Measurements from ENCODE around the gene DAB2. TPM values are rescaled to one million over a fixed set of nuclear protein-coding genes. Genes with fewer than 3 reads are reported as not detected.

DAB2 gene
- total RNA-seq, 1 experiment from 2014 or later: 5.5 TPM

GRCh38 chr5:39447968-39448367 lies 23.2 kb upstream of the DAB2 start:
- ATAC-seq: no peak
- DNase-seq (ENCODE audit: low read depth, low spot score): no peak
- ChIA-PET RAD21 (ENCODE audit: low non-redundant PET in 1 of 2, low total read pairs in 2 of 2, uncharacterized antibody in 2 of 2, unreplicated experiment in 2 of 2) (no interaction called here), CTCF (no interaction called here), POLR2A (no interaction called here)
- TF ChIP-seq RAD21 (IDR thresholded peaks at IDR 0.05; ENCODE audit: low read depth) (no peak), SRF (IDR thresholded peaks at IDR 0.05; ENCODE audit: low read depth) (no peak), CBX3 (IDR thresholded peaks at IDR 0.05; ENCODE audit: low read depth) (no peak), CTCF (IDR thresholded peaks at IDR 0.05 in 2 of 3, conservative IDR thresholded peaks at IDR 0.05 in 1 of 3; ENCODE audit: borderline replicate concordance in 1 of 3, insufficient read depth in 1 of 3, low read depth in 2 of 3, low read length in 2 of 3) (no peak), EZH2 (IDR thresholded peaks at IDR 0.05) (no peak), CEBPB (IDR thresholded peaks at IDR 0.05; ENCODE audit: low read depth) (no peak), SP1 (IDR thresholded peaks at IDR 0.05; ENCODE audit: low read depth) (no peak)
- Histone ChIP-seq H3K9ac (ENCODE audit: low read length) (no peak overlapping the region), H3K9me3 (ENCODE audit: control insufficient read depth in 1 of 2, insufficient read depth in 1 of 2, low read depth in 1 of 2, low read length in 2 of 2) (no peaks in the 10 kb centered on the region), H3K4me2 (ENCODE audit: low read length) (no peak overlapping the region), H3K36me3 (ENCODE audit: control insufficient read depth in 1 of 2, insufficient read depth in 2 of 2, low read length in 2 of 2) (no peaks in the 10 kb centered on the region), H3K9me2 (ENCODE audit: insufficient read depth) (no peaks in the 10 kb centered on the region), H3K4me1 (ENCODE audit: control insufficient read depth in 1 of 2, insufficient read depth in 2 of 2, low read length in 2 of 2) (no peaks in the 10 kb centered on the region), H3K79me2 (ENCODE audit: insufficient read depth, low read length) (no peaks in the 10 kb centered on the region), H3K27ac (ENCODE audit: low read depth, low read length) (no peak overlapping the region), H4K20me1 (ENCODE audit: insufficient read depth) (no peaks in the 10 kb centered on the region), H3K4me3 (replicated peaks in 1 of 2; ENCODE audit: low read depth in 1 of 2, low read length in 2 of 2) (no peak overlapping the region), H2AFZ (ENCODE audit: low read depth, low read length, poor library complexity, severe bottlenecking) (no peak overlapping the region), H3K27me3 (ENCODE audit: insufficient read depth, low read length) (no peaks in the 10 kb centered on the region)
- no TSS peak for BruUV-seq (replicated peaks)
- intact Hi-C loops (cut with micrococcal nuclease): no loop called here

- H3K4me1 ChIP-seq (ENCODE audit: control insufficient read depth in 1 of 2, insufficient read depth in 2 of 2, low read length in 2 of 2): no peaks in the 10 kb centered on the region
- no peak overlapping the region for H3K27ac ChIP-seq (ENCODE audit: low read depth, low read length)
- no TSS peak for BruUV-seq (replicated peaks)
- RAD21 ChIA-PET (ENCODE audit: low non-redundant PET in 1 of 2, low total read pairs in 2 of 2, uncharacterized antibody in 2 of 2, unreplicated experiment in 2 of 2): no interaction called here
- DNase-seq (ENCODE audit: low read depth, low spot score): no peak
- intact Hi-C loops (cut with micrococcal nuclease): no loop called here
- H4K20me1 ChIP-seq (ENCODE audit: insufficient read depth): no peaks in the 10 kb centered on the region
- no peak for ATAC-seq
- no peaks in the 10 kb centered on the region for H3K9me2 ChIP-seq (ENCODE audit: insufficient read depth)
- H3K9me3 ChIP-seq (ENCODE audit: control insufficient read depth in 1 of 2, insufficient read depth in 1 of 2, low read depth in 1 of 2, low read length in 2 of 2): no peaks in the 10 kb centered on the region
- no peaks in the 10 kb centered on the region for H3K27me3 ChIP-seq (ENCODE audit: insufficient read depth, low read length)
- no peaks in the 10 kb centered on the region for H3K36me3 ChIP-seq (ENCODE audit: control insufficient read depth in 1 of 2, insufficient read depth in 2 of 2, low read length in 2 of 2)
- H3K4me2 ChIP-seq (ENCODE audit: low read length): no peak overlapping the region
- H3K9ac ChIP-seq (ENCODE audit: low read length): no peak overlapping the region
- POLR2A ChIA-PET: no interaction called here
- no peak overlapping the region for H2AFZ ChIP-seq (ENCODE audit: low read depth, low read length, poor library complexity, severe bottlenecking)
- CTCF ChIA-PET: interaction anchor here (1.0 kb wide), 1 partner anchor 124 kb away, joined by 3 read pairs; no protein-coding TSS in a partner anchor
- no peak overlapping the region for H3K4me3 ChIP-seq (replicated peaks in 1 of 2; ENCODE audit: low read depth in 1 of 2, low read length in 2 of 2)
- H3K79me2 ChIP-seq (ENCODE audit: insufficient read depth, low read length): no peaks in the 10 kb centered on the region
- TF ChIP-seq EZH2 (IDR thresholded peaks at IDR 0.05) (no peak), FOSL1 (IDR thresholded peaks at IDR 0.05; ENCODE audit: low read depth) (no peak), ZNF274 (IDR thresholded peaks at IDR 0.05; ENCODE audit: low read depth, low read length) (no peak), RAD21 (IDR thresholded peaks at IDR 0.05; ENCODE audit: low read depth) (no peak), SRF (IDR thresholded peaks at IDR 0.05; ENCODE audit: low read depth) (no peak), POLR2A (IDR thresholded peaks at IDR 0.05; ENCODE audit: borderline replicate concordance, extremely low read depth, insufficient read depth, insufficient read length) (no peak), SP1 (IDR thresholded peaks at IDR 0.05; ENCODE audit: low read depth) (no peak), ZBTB33 (IDR thresholded peaks at IDR 0.05; ENCODE audit: extremely low read depth, insufficient replicate concordance, low read length) (no peak), POLR2AphosphoS5 (IDR thresholded peaks at IDR 0.05; ENCODE audit: low read depth, low read length) (no peak)
- TF ChIP-seq, protein P1, sequence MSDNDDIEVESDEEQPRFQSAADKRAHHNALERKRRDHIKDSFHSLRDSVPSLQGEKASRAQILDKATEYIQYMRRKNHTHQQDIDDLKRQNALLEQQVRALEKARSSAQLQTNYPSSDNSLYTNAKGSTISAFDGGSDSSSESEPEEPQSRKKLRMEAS (IDR thresholded peaks at IDR 0.05): no peak
Observed at GRCh38 chr5:39447059-39447458, 22.3 kb upstream of the DAB2 start.

Measured in HCT116 (cell line).